Measurements from ENCODE around the gene NPAT. TPM values are rescaled to one million over a fixed set of nuclear protein-coding genes. Genes with fewer than 3 reads are reported as not detected.

Gene NPAT
- total and polyA plus RNA-seq, 2 of the 13 experiments (the other 11 are each of a cell fraction or from before 2014, with no cell fraction given): 4.4 to 11.2 TPM

DNA sequence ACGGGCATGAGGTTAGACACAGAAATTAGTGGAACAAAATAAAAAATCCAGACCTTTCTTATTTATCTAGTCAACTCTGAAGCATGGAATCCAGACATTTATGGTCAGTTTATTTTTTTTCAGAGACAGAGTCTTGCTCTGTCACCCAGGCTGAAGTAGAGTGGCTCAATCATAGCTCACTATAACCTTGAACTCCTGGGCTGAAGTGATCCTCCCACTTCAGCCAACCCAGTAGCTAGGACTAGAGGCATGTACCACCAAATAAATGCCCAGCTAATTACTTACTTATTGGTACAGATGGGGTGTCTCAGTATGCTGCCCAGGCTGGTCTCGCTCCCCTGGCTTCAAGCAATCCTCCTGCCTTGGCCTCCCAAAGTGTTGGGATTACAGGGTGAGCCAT is 8.7 kb downstream of the NPAT start (continued):
- TF ChIP-seq, protein P1, sequence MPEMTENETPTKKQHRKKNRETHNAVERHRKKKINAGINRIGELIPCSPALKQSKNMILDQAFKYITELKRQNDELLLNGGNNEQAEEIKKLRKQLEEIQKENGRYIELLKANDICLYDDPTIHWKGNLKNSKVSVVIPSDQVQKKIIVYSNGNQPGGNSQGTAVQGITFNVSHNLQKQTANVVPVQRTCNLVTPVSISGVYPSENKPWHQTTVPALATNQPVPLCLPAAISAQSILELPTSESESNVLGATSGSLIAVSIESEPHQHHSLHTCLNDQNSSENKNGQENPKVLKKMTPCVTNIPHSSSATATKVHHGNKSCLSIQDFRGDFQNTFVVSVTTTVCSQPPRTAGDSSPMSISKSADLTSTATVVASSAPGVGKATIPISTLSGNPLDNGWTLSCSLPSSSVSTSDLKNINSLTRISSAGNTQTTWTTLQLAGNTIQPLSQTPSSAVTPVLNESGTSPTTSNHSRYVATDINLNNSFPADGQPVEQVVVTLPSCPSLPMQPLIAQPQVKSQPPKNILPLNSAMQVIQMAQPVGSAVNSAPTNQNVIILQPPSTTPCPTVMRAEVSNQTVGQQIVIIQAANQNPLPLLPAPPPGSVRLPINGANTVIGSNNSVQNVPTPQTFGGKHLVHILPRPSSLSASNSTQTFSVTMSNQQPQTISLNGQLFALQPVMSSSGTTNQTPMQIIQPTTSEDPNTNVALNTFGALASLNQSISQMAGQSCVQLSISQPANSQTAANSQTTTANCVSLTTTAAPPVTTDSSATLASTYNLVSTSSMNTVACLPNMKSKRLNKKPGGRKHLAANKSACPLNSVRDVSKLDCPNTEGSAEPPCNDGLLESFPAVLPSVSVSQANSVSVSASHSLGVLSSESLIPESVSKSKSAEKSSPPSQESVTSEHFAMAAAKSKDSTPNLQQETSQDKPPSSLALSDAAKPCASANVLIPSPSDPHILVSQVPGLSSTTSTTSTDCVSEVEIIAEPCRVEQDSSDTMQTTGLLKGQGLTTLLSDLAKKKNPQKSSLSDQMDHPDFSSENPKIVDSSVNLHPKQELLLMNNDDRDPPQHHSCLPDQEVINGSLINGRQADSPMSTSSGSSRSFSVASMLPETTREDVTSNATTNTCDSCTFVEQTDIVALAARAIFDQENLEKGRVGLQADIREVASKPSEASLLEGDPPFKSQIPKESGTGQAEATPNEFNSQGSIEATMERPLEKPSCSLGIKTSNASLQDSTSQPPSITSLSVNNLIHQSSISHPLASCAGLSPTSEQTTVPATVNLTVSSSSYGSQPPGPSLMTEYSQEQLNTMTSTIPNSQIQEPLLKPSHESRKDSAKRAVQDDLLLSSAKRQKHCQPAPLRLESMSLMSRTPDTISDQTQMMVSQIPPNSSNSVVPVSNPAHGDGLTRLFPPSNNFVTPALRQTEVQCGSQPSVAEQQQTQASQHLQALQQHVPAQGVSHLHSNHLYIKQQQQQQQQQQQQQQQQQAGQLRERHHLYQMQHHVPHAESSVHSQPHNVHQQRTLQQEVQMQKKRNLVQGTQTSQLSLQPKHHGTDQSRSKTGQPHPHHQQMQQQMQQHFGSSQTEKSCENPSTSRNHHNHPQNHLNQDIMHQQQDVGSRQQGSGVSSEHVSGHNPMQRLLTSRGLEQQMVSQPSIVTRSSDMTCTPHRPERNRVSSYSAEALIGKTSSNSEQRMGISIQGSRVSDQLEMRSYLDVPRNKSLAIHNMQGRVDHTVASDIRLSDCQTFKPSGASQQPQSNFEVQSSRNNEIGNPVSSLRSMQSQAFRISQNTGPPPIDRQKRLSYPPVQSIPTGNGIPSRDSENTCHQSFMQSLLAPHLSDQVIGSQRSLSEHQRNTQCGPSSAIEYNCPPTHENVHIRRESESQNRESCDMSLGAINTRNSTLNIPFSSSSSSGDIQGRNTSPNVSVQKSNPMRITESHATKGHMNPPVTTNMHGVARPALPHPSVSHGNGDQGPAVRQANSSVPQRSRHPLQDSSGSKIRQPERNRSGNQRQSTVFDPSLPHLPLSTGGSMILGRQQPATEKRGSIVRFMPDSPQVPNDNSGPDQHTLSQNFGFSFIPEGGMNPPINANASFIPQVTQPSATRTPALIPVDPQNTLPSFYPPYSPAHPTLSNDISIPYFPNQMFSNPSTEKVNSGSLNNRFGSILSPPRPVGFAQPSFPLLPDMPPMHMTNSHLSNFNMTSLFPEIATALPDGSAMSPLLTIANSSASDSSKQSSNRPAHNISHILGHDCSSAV (CRISPR knock-in tag; IDR thresholded peaks at IDR 0.05; ENCODE audit: borderline replicate concordance): no peak
- TF ChIP-seq ZNF543 (CRISPR knock-in tag; IDR thresholded peaks at IDR 0.05): no peak
- no peak for TF ChIP-seq RNF2 (conservative IDR thresholded peaks at IDR 0.05; ENCODE audit: low read depth)
- TF ChIP-seq ZNF746 (CRISPR knock-in tag; IDR thresholded peaks at IDR 0.05): no peak
- 0 out of 2 replicates have a peak, but pooled peaks have one; percentile 17 for TF ChIP-seq SAP130 (CRISPR knock-in tag; IDR thresholded peaks at IDR 0.05; ENCODE audit: low read depth)
- TF ChIP-seq ZNF879 (CRISPR knock-in tag; IDR thresholded peaks at IDR 0.05): no peak
- TF ChIP-seq MIER3 (CRISPR knock-in tag; IDR thresholded peaks at IDR 0.05; ENCODE audit: borderline replicate concordance): no peak
- TF ChIP-seq ZNF605 (CRISPR knock-in tag; IDR thresholded peaks at IDR 0.05): no peak
- TF ChIP-seq, protein P2, sequence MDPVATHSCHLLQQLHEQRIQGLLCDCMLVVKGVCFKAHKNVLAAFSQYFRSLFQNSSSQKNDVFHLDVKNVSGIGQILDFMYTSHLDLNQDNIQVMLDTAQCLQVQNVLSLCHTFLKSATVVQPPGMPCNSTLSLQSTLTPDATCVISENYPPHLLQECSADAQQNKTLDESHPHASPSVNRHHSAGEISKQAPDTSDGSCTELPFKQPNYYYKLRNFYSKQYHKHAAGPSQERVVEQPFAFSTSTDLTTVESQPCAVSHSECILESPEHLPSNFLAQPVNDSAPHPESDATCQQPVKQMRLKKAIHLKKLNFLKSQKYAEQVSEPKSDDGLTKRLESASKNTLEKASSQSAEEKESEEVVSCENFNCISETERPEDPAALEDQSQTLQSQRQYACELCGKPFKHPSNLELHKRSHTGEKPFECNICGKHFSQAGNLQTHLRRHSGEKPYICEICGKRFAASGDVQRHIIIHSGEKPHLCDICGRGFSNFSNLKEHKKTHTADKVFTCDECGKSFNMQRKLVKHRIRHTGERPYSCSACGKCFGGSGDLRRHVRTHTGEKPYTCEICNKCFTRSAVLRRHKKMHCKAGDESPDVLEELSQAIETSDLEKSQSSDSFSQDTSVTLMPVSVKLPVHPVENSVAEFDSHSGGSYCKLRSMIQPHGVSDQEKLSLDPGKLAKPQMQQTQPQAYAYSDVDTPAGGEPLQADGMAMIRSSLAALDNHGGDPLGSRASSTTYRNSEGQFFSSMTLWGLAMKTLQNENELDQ (CRISPR knock-in tag; IDR thresholded peaks at IDR 0.05; ENCODE audit: borderline replicate concordance): no peak
- TF ChIP-seq, protein P3, sequence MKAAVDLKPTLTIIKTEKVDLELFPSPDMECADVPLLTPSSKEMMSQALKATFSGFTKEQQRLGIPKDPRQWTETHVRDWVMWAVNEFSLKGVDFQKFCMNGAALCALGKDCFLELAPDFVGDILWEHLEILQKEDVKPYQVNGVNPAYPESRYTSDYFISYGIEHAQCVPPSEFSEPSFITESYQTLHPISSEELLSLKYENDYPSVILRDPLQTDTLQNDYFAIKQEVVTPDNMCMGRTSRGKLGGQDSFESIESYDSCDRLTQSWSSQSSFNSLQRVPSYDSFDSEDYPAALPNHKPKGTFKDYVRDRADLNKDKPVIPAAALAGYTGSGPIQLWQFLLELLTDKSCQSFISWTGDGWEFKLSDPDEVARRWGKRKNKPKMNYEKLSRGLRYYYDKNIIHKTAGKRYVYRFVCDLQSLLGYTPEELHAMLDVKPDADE (CRISPR knock-in tag; IDR thresholded peaks at IDR 0.05): no peak
- no peak for TF ChIP-seq YY1 (IDR thresholded peaks at IDR 0.05; ENCODE audit: insufficient read depth, insufficient replicate concordance, low read depth, low read length)
- TF ChIP-seq, protein P4, sequence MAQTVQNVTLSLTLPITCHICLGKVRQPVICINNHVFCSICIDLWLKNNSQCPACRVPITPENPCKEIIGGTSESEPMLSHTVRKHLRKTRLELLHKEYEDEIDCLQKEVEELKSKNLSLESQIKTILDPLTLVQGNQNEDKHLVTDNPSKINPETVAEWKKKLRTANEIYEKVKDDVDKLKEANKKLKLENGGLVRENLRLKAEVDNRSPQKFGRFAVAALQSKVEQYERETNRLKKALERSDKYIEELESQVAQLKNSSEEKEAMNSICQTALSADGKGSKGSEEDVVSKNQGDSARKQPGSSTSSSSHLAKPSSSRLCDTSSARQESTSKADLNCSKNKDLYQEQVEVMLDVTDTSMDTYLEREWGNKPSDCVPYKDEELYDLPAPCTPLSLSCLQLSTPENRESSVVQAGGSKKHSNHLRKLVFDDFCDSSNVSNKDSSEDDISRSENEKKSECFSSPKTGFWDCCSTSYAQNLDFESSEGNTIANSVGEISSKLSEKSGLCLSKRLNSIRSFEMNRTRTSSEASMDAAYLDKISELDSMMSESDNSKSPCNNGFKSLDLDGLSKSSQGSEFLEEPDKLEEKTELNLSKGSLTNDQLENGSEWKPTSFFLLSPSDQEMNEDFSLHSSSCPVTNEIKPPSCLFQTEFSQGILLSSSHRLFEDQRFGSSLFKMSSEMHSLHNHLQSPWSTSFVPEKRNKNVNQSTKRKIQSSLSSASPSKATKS (CRISPR knock-in tag; IDR thresholded peaks at IDR 0.05): no peak

All from HepG2 (cell line).